Neural progenitor cell (in vitro differentiated cells): ENCODE data around the gene TEDC1. TPM values are rescaled to one million over a fixed set of nuclear protein-coding genes. Genes with fewer than 3 reads are reported as not detected.

Experiments used
- DNase-seq: peaks from one replicate; pipeline ENCODE4 v3.0.0-alpha.2; 2016; ENCODE audit warnings: low spot score
- H2AFZ ChIP-seq: fragments of 200-600 bp; sonication (generic); replicated peaks from 2 replicates; pipeline ENCODE4 v1.6.1; 2016; ENCODE audit warnings: antibody characterized with exemption
- H3F3A ChIP-seq: fragments of 200-600 bp; sonication (generic); 2 replicates; pipeline ENCODE4 v1.6.1; 2016; ENCODE audit warnings: antibody characterized with exemption, low read depth
- H3K27ac ChIP-seq: fragments of 200-600 bp; sonication (generic); 2 replicates; pipeline ENCODE4 v1.5.1; 2016; ENCODE audit warnings: mild to moderate bottlenecking
- H3K27me3 ChIP-seq: fragments of 200-600 bp; sonication (generic); 2 replicates; pipeline ENCODE4 v1.6.1; 2016; ENCODE audit warnings: mild to moderate bottlenecking, moderate library complexity
- H3K36me3 ChIP-seq: fragments of 200-600 bp; sonication (generic); 2 replicates; pipeline ENCODE4 v1.5.1; 2016
- H3K4me1 ChIP-seq: fragments of 200-600 bp; sonication (generic); 2 replicates; pipeline ENCODE4 v1.6.1; 2016; ENCODE audit warnings: mixed run types
- H3K4me2 ChIP-seq: fragments of 200-600 bp; sonication (generic); 2 replicates; pipeline ENCODE4 v1.6.1; 2016
- H3K4me3 ChIP-seq: fragments of 200-600 bp; sonication (generic); 2 replicates; pipeline ENCODE4 v1.5.1; 2016
- H3K79me2 ChIP-seq: fragments of 200-600 bp; sonication (generic); 2 replicates; pipeline ENCODE4 v1.6.1; 2016; ENCODE audit warnings: low read depth
- H3K9ac ChIP-seq: fragments of 200-600 bp; sonication (generic); 2 replicates; pipeline ENCODE4 v1.6.1; 2016
- H3K9me3 ChIP-seq: fragments of 200-600 bp; sonication (generic); 2 replicates; pipeline ENCODE4 v1.5.1; 2016; ENCODE audit warnings: low read depth
- H4K20me1 ChIP-seq: fragments of 200-600 bp; sonication (generic); 2 replicates; pipeline ENCODE4 v1.6.1; 2016; ENCODE audit warnings: low read depth
- H3K27ac Mint-ChIP-seq: 3 replicates; pipeline ENCODE4 v1.8.0; 2021; ENCODE audit warnings: mixed read lengths
- H3K27me3 Mint-ChIP-seq: 2 replicates; pipeline ENCODE4 v1.8.0; 2022; ENCODE audit warnings: low read depth, mild to moderate bottlenecking, inconsistent platforms, moderate library complexity, mixed read lengths; ENCODE audit not compliant: insufficient read depth
- H3K36me3 Mint-ChIP-seq: 3 replicates; pipeline ENCODE4 v1.8.0; 2021; ENCODE audit warnings: mixed read lengths
- H3K4me1 Mint-ChIP-seq: 3 replicates; pipeline ENCODE4 v1.8.0; 2021; ENCODE audit warnings: mixed read lengths
- H3K4me3 Mint-ChIP-seq: 3 replicates; pipeline ENCODE4 v1.8.0; 2021; ENCODE audit warnings: mild to moderate bottlenecking, moderate library complexity, mixed read lengths
- H3K9me3 Mint-ChIP-seq: 3 replicates; pipeline ENCODE4 v1.8.0; 2020; ENCODE audit warnings: mixed read lengths
- CTCF ChIP-seq: fragments of 200-600 bp; sonication (generic); IDR thresholded peaks from 2 replicates; pipeline ENCODE4 v1.5.1; 2017; ENCODE audit warnings: antibody characterized with exemption, mild to moderate bottlenecking
- EZH2 ChIP-seq: fragments of 200-600 bp; sonication (generic); IDR thresholded peaks from 2 replicates; pipeline ENCODE4 v1.6.1; 2017; ENCODE audit warnings: antibody characterized with exemption, mild to moderate bottlenecking, moderate library complexity
- EZH2phosphoT487 ChIP-seq: fragments of 200-600 bp; sonication (generic); IDR thresholded peaks from 2 replicates; pipeline ENCODE4 v1.6.1; 2017; ENCODE audit warnings: antibody characterized with exemption
- total RNA-seq: library from RNA; depleted of rRNA; stranded (reverse); fragments of >200 nt; gene quantifications from 2 replicates; pipeline ENCODE4 v1.2.3, GENCODE V29; 2015; ENCODE audit warnings: low replicate concordance

Gene TEDC1
- total RNA-seq, 1 donor from 2014 or later: 3.6 TPM

GRCh38 chr14:105547741-105548169 lies 56.7 kb downstream of the TEDC1 start:
- Mint-ChIP-seq H3K36me3 (no peaks in the 10 kb centered on the region), H3K9me3 (peaks cover 14% of the 10 kb centered on the region), H3K27me3 (peaks cover 17% of the 10 kb centered on the region), H3K4me3 (no peak overlapping the region), H3K27ac (no peak overlapping the region), H3K4me1 (no peaks in the 10 kb centered on the region)
- no peak overlapping the region for H2AFZ ChIP-seq
- H3K9me3 ChIP-seq: peaks cover 7% of the 10 kb centered on the region
- no peak overlapping the region for H3K27ac ChIP-seq
- H3K36me3 ChIP-seq: no peaks in the 10 kb centered on the region
- no peaks in the 10 kb centered on the region for H3K79me2 ChIP-seq
- TF ChIP-seq EZH2: no peak
- TF ChIP-seq EZH2phosphoT487: no peak
- no peak for TF ChIP-seq CTCF
- H3K4me3 ChIP-seq: no peak overlapping the region
- H3F3A ChIP-seq: no peaks in the 10 kb centered on the region
- H3K4me2 ChIP-seq: no peak overlapping the region
- no peaks in the 10 kb centered on the region for H4K20me1 ChIP-seq
- DNase-seq: no peak
- H3K4me1 ChIP-seq: no peaks in the 10 kb centered on the region
- no peaks in the 10 kb centered on the region for H3K27me3 ChIP-seq
- no peak overlapping the region for H3K9ac ChIP-seq

Other genes with a start within 250 kb of the TEDC1 start
- gene BTBD6, start 242.7 kb upstream of the TEDC1 start, total RNA-seq: 9.0 and 15.0 TPM in 2 replicates
- 16.9 and 40.5 TPM in 2 replicates for gene BRF1, start 190.2 kb upstream of the TEDC1 start, total RNA-seq
- gene PACS2, start 176.5 kb upstream of the TEDC1 start, total RNA-seq: 22.5 and 41.2 TPM in 2 replicates
- gene TEX22, start 92.7 kb upstream of the TEDC1 start, total RNA-seq: 0.84 TPM in 1 of 2 replicates, not detected in the other
- 59.8 and 117 TPM in 2 replicates for gene MTA1, start 71.4 kb upstream of the TEDC1 start, total RNA-seq
- gene CRIP2, start 16.4 kb upstream of the TEDC1 start, total RNA-seq: 0.30 and 3.5 TPM in 2 replicates
- gene CRIP1, start 4.4 kb upstream of the TEDC1 start, total RNA-seq: 2.6 TPM in 1 of 2 replicates, not detected in the other
- gene TMEM121, start 35.3 kb downstream of the TEDC1 start, total RNA-seq: 0.90 and 3.6 TPM in 2 replicates